Erythroblast (primary cell): ENCODE data around the gene CCIN.

Experiments used
- DNase-seq, 2 experiments: peaks; one replicate each; lab custom pipeline; 2025; lab: John Stamatoyannopoulos, UW
- GATA1 ChIP-seq: IDR thresholded peaks from 2 replicates; pipeline ENCODE4 v1.6.1; 2011; ENCODE audit warnings: low read depth, mild to moderate bottlenecking, control low read depth, low read length, moderate library complexity
- POLR2A ChIP-seq: IDR thresholded peaks from 2 replicates; pipeline ENCODE4 v1.6.1; 2011; ENCODE audit warnings: mild to moderate bottlenecking, low read length

The CCIN gene

DNA sequence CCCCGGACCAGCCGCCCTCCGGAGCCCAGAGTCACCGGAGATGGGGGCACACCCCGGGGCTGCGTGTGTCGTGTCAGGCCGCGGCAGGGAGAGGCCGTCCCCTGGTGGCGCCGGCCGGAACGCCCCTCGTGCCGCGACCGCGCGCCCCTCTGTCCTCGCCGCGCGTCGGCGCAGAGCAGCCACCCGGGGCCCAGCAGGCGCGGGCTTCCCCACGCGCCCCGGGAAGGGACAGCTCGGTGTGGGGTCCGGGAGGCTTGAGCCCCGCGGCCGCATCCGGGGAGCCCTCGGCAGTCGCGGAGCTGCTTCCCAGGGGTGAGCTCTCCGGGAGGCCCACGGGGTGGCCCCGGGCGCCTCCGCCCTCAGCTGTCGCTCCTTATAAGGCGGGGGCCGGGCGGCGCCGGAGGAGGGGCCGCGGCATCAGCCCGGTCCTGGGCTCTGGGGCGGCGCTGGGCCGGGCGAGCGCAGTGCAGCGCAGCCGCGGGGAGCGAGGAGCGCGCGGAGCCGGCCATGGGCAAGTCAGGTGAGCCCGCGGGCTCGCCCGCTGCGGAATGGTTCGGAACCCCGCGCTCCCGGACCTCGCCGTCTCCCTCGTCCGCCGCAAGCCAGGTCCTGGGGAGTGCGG lies 32.8 kb upstream of the CCIN start, which contains the start of gene GLIPR2:
GLIPR2 (plus strand) TSS at position 462 of the 622 bp plus-strand sequence; CDS start at position 508, 46 bp downstream.
- DNase-seq, result peak; percentile 79 to 85

DNA sequence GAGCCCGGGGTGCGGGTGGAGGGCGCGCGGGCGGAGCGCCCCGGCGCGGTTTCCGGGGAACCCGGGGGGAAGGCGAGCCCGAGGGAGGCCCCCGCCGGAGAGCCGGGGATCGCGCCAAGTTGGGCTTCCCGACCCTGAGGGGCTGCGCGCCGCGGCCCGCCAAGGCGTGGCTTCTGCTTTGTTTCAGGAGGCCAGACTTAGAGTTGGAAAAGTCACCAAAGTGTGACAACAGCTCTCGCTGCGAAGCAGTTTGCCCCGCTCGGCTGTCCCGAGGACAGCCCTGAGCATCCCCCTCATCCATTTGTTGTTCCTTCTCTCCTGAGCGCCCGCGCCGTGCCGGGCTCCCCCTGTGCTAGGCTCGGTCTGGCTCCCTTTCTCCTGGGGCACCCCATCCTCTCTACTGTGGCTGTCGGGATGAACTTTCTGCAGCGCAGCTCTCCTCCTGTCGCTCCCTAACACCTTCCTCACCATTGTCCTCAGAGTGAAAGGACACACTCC lies 32.2 kb upstream of the CCIN start:
- TF ChIP-seq POLR2A (no peak), GATA1 (no peak)
- DNase-seq, result peak in 1 of 2 experiments; percentile 36

More for the DNA sequence above, 32.8 kb upstream of the CCIN start, which contains the start of gene GLIPR2:
- TF ChIP-seq POLR2A (peak; percentile 53), GATA1 (no peak)

DNA sequence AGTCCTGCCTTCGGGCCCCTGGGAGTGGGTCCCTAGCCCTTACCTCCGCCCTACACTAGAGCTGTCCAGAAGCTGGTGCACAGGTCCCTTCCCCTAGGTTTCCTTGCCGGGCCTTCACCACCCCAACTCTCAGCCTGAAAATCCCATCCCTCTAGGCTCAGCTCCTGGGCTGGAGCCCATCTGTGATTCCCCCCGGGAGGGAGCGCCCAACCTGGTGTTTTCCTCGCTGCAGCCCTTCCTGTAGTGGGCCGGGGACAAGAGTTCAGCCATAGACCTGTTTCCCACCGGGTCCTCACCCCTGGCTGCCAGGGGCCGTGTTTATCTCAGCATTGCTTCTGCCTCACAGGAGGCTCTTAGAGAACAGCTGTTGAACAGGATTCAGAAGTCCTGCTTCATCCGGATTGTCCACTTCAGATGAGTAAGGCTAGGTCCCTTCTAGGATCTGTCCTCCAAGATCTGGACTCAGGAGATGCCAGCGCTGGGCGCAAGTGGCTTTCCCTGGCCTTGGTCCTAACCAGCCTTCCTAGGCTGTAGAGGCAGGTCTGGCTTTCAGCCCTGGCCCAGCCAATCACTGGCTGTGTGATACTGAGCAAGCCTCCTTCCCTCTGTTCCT lies 31.7 kb upstream of the CCIN start:
- TF ChIP-seq GATA1, result no peak
- no peak for TF ChIP-seq POLR2A
- DNase-seq, result no peak

DNA sequence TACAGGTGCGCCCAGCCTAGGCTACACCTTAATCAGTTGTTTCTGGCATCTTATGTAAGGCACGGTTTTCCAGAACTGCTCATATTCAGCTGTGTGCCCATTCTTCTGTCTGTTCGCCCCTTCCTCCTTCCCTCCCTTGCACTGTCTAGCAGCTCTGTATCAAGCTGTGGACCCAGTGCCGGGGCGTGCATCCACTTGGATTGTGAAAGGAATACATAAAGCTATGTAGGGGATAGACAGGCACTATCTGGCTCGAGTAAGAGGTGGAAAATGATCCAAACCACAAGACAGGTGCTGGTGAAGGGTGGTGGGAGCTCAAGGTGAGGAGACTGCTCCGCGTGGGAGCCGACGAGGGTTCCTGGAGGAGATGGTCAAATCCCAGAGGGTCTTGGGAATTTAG lies 30.7 kb upstream of the CCIN start:
- TF ChIP-seq POLR2A (no peak), GATA1 (no peak)
- DNase-seq, result no peak

DNA sequence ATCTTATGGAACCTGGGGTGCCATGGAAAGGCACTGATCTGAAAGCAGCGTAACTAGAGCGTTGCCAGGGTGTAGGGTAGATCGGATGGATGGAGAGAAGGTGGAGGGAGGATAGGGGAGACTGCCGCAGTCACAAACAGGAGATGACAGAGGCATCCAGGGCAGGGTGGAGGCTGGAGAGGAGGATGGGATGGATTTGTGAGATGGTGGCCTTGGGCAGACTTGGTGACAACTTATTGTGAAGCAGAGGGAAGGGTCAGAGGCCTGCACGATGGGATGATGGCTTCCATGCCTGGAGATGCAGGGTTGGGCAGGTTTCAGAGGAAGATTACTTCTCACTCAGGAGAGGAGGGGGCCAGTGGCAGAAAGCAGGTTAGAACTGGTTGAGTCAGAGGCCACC lies 30.3 kb upstream of the CCIN start:
- TF ChIP-seq GATA1 (no peak), POLR2A (no peak)
- DNase-seq, result no peak

DNA sequence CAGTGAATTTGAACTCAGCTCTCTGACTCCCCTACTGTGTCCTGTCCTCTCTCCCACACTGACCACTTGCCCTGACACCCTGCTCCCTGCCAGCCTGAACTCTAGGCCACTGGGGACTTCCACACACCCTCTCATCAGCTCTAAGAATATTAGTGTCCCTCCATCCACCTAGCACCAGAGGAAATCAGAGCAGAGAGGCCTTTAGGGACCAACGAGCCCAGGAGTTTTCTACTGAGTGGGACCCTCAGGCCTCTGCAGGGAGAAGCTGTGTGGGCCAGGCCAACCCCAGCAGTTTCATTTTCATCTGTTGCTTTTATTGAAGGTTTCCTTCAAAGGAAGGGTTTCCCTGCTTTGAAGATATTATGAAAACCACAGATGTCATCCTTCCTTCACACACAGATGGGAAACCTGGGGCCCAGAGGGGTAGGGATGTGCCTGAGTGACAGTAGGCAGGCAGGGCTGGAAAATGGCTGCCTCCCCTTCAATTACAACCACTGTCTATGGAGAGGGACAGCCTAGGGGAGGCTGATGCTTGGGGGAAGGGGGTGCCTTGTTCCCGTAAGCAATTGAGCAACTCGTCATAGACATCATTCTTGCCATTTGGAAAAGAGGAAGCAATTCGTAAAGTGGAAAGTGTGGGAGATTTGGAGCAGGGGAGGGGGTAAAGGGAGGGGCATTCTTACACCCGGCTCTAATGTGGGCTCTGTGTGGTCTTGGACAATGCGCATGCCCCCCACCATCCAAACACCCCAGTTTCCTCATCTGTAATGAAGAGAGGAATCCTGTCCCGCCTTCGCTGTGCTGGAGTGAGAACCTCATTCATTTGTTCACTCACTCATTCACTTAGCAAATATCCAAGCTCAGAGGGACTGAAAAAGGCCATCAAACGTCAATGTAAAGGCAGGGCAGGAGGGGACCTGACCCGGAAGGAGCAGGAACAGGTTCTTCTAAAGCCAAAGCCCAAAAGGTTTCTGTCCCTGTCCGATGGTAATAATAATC lies 28.8 kb upstream of the CCIN start:
- no peak for DNase-seq
- TF ChIP-seq POLR2A, result no peak
- TF ChIP-seq GATA1, result no peak

DNA sequence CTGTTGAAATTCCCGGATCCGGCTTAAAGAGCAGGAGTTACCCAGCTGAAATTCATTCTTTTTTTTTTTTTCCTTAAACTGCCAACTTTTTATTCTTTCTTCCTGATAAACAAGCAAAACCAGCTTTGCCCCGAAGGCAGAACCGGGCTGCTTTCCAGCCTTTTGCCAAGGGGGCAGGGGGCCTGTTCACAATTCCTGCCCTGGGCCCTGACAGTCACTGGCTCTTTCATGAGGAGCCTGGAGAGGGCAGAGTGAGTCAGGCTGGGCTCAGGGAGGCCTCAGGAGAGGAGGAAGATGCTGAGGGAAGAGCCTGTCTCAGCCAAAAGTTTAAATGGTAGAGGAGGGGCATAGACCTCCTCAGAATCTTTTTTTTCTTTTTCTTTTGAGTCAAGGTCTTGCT lies 27.9 kb upstream of the CCIN start:
- TF ChIP-seq POLR2A (no peak), GATA1 (no peak)
- DNase-seq, result no peak

DNA sequence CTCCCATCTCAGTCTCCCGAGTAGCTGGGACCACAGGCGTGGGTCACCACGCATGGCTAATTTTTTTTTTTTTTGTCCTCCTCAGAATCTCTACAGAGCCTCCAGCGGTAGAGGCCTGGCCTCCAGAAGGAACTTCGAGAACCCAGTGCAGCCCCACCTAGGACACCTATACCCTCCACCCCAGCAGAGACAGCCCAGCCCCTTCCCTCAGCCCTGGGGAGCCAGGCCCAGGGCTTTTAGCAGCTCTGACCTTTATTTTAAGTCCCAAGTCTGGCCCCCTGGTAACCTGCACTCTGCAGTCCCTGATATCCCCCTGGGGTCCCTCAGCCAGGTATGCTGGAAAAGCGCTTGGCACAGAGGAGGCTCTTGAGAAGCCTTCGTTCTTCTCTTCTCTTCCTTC lies 27.4 kb upstream of the CCIN start:
- TF ChIP-seq POLR2A, result no peak
- no peak for TF ChIP-seq GATA1
- DNase-seq, result no peak

DNA sequence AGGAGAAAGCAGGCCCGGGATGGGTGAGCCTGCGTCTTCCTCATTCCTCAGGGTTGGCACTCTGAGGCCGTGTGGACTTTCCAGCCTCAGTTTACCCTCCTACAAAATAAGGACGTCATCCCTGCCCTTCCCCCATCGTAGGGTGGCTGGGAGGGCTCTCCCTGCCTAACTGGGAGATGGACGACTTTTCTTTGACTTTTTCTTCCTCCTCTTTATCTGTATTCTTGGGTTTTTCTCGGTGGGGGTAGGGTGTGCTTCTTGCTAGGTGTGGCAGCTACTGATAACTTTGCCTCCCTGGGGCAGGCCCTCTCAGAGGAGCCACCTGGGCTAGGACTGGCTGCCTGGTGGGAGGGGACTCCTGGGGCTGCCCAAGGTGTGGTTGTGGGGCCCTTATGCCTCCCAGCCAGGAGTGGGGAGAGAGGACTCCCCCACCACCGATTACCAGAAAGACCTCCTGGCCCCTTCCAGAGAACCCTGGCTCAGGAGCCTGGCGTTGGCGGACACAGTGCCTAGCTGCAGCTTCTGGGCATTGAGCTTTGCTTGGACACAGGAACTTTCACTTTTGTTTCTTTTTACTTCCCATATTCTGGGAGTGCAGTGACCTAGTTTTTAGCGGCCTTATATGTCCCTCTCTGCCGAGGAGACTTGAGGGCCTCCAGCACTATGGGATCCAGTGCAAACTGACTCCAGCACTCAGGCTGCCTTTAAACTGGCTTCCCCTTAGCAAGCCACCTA lies 26.5 kb upstream of the CCIN start:
- peak; percentile 61 to 82 for DNase-seq

DNA sequence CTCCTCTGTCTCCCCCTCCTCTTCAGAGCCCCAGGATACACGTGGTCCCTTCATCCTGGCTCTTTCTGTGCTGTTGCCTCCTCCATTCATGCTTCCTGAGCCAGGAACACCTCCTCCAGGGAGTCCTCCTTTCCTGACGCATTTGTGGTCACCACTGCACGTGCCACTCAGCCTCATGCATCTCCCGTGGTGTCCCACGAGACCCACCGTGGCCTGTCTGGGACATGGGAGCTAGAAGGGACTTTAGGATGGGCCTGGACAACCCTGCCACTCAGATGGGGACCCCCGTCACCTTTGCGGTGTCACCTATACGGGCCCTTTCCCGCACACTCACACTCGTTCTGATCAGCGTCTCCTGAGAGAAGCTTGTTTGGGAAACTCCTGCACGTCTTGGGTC lies 25.9 kb upstream of the CCIN start:
- TF ChIP-seq POLR2A (no peak), GATA1 (no peak)
- DNase-seq, result no peak

More for the DNA sequence above, 26.5 kb upstream of the CCIN start:
- TF ChIP-seq POLR2A (peak; percentile 44), GATA1 (no peak)

DNA sequence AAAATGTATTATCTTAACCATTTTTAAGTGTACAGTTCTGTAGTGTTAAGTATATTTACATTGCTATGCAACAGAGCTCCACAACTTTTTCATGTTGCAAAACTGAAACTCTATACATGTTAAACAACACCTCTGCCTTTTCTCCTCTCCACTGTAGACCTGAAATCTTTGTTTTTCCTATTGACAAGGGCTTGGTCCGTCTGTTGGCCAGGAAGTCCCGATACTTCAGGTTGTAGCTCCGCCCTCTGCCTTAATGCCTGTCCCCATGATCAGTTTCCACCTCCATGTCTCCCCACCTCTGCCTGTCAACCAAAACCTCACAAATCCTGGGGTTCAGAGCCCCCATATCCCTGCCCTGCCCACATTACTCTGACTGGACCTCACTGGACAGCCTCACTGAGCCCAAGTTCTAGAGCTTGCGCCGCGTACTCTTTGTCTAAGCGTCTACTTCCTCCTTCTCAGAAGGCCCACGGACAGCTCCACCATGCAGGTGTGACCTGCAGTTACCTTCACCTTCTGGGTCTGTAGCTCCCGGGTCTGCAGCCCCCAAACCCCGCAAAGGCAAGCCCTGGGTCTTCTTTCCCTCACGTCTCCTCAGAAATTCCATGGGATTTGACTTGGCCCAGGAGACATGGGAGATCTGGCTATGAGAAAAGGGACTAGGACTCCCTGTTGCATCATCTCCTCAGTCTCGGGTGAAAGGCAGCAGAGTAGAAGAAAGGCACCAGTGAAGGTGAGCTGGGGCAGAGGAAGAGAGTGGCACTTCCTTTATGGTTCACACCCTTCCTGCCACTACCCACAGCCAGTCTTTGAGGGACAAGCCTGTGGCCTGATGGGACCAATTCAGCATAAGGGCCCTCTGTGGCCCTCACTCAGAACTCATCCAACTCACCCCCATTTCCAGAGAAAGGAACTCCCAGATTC lies 24.6 kb upstream of the CCIN start:
- TF ChIP-seq POLR2A (no peak), GATA1 (no peak)
- DNase-seq, result no peak

DNA sequence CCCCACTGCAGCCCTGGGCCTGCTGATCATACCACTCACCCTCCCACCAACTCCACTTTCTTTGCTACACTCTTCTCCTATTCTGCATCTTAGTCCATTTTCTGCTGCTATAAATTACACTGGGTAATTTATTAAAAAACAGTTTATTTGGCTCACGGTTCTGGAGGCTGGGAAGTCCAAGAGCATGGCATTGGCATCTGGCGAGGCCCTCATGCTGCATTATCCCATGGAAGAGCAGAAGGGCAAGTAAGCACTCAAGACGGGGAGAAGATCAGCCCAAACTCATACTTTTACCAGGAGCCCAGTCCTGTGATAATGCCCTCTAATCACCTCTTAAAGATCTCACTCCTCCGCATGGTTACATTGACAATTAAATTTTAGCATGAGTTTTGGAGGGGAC lies 23.2 kb upstream of the CCIN start:
- DNase-seq, result no peak
- TF ChIP-seq POLR2A (no peak), GATA1 (no peak)

DNA sequence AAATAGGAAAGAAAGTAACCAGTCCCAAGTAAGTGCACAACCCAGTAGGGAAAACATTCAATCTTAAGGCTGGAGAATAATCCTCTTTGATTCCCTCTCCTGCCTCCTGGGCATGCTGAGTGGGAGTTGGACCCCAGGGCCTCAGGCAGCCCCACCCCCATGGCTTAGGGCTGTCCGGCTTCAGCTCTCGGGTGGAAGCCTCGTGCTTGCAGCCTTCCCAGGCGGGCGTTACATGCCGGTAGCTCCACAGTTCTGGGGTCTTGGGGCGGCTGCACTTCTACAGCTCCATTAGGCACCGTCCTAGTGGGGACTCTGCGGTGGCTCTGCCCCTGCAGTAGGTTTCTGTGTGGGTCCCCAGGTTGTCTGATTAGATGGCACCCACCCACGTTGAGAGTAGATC lies 22.5 kb upstream of the CCIN start:
- TF ChIP-seq POLR2A, result no peak
- TF ChIP-seq GATA1, result no peak
- DNase-seq, result no peak
